Ascending aorta (tissue), 2 donors: Measurements from ENCODE around the gene CHCHD6. TPM values are rescaled to one million over a fixed set of nuclear protein-coding genes. Genes with fewer than 3 reads are reported as not detected.

Experiments used
- DNase-seq, 2 donors: peaks; one replicate each; pipeline ENCODE4 v3.0.0-alpha.2; 2019; ENCODE audit warnings: low spot score in 2 of 2
- H3K27ac ChIP-seq, 2 donors: fragments of 200-600 bp; sonication (generic); one replicate each; pipeline ENCODE4 v1.5.1; 2016 to 2017; ENCODE audit warnings: mild to moderate bottlenecking in 1 of 2
- H3K27me3 ChIP-seq: fragments of 200-600 bp; sonication (generic); one replicate; pipeline ENCODE4 v1.5.1; 2017
- H3K36me3 ChIP-seq, 2 donors: fragments of 200-600 bp; sonication (generic); one replicate each; pipeline ENCODE4 v1.5.1; 2016
- H3K4me1 ChIP-seq, 2 donors: fragments of 200-600 bp; sonication (generic); one replicate each; pipeline ENCODE4 v1.5.1; 2016 to 2017; ENCODE audit warnings: mild to moderate bottlenecking in 1 of 2
- H3K4me3 ChIP-seq, 2 donors: fragments of 200-600 bp; sonication (generic); one replicate each; pipeline ENCODE4 v1.5.1; 2016 to 2017; ENCODE audit warnings: mild to moderate bottlenecking in 1 of 2
- H3K9me3 ChIP-seq, 2 donors: fragments of 200-600 bp; sonication (generic); one replicate each; pipeline ENCODE4 v1.5.1; 2016
- CTCF ChIP-seq, 3 experiments: fragments of 200-600 bp in 2 of 3; fragments of 450-650 bp in 1 of 3; sonication (generic) in 2 of 3; IDR thresholded peaks; one replicate each; pipeline ENCODE4 v1.5.1; 2016 to 2019; ENCODE audit warnings: antibody characterized with exemption in 3 of 3, mild to moderate bottlenecking in 1 of 3, moderate library complexity in 1 of 3
- intact Hi-C: fragments of 100-400 bp; cut with DNase I; formaldehyde crosslinking; loops from one replicate; pipeline ENCODE4 v1.15.1; 2023
- total RNA-seq: library from RNA; depleted of rRNA; stranded (reverse); fragments of >200 nt; gene quantifications from one replicate; pipeline ENCODE4 v1.1.0, GENCODE V29; 2016

The CHCHD6 gene
- total RNA-seq, 1 donor from 2014 or later, result 1.2 TPM

GRCh38 chr3:126715432-126715831, 11.4 kb downstream of the CHCHD6 start:
- Histone ChIP-seq H3K36me3 (no peaks in the 10 kb centered on the region), H3K27me3 (no peaks in the 10 kb centered on the region), H3K4me1 (no peaks in the 10 kb centered on the region), H3K9me3 (no peaks in the 10 kb centered on the region), H3K27ac (no peak overlapping the region), H3K4me3 (no peak overlapping the region)
- intact Hi-C loops, result no loop called here
- no peak for TF ChIP-seq CTCF (IDR thresholded peaks at IDR 0.05)
- no peak for DNase-seq

GRCh38 chr3:126716057-126716456, 12.0 kb downstream of the CHCHD6 start:
- Histone ChIP-seq H3K27ac (no peak overlapping the region), H3K36me3 (no peaks in the 10 kb centered on the region), H3K9me3 (no peaks in the 10 kb centered on the region), H3K4me1 (no peaks in the 10 kb centered on the region), H3K27me3 (no peaks in the 10 kb centered on the region), H3K4me3 (no peak overlapping the region)
- intact Hi-C loops, result no loop called here
- DNase-seq, result no peak
- TF ChIP-seq CTCF (IDR thresholded peaks at IDR 0.05), result no peak

- H3K9me3 ChIP-seq, result no peaks in the 10 kb centered on the region
- DNase-seq, result no peak
- H3K27ac ChIP-seq, result no peak overlapping the region
- intact Hi-C loops, result no loop called here
- H3K4me3 ChIP-seq, result no peak overlapping the region
- H3K27me3 ChIP-seq, result no peaks in the 10 kb centered on the region
- no peaks in the 10 kb centered on the region for H3K4me1 ChIP-seq
- TF ChIP-seq CTCF (IDR thresholded peaks at IDR 0.05), result no peak
- no peaks in the 10 kb centered on the region for H3K36me3 ChIP-seq
Observed at GRCh38 chr3:126718561-126719445, 14.8 kb downstream of the CHCHD6 start.

GRCh38 chr3:126720596-126720995, 16.6 kb downstream of the CHCHD6 start:
- Histone ChIP-seq H3K4me1 (no peaks in the 10 kb centered on the region), H3K27me3 (no peaks in the 10 kb centered on the region), H3K4me3 (no peak overlapping the region), H3K36me3 (no peaks in the 10 kb centered on the region), H3K27ac (no peak overlapping the region), H3K9me3 (no peaks in the 10 kb centered on the region)
- no peak for DNase-seq
- no peak for TF ChIP-seq CTCF (IDR thresholded peaks at IDR 0.05)
- intact Hi-C loops, result no loop called here

- H3K4me3 ChIP-seq, result no peak overlapping the region
- DNase-seq, result no peak
- no peaks in the 10 kb centered on the region for H3K27me3 ChIP-seq
- TF ChIP-seq CTCF (IDR thresholded peaks at IDR 0.05), result no peak
- H3K4me1 ChIP-seq, result no peaks in the 10 kb centered on the region
- H3K36me3 ChIP-seq, result no peaks in the 10 kb centered on the region
- intact Hi-C loops, result no loop called here
- no peak overlapping the region for H3K27ac ChIP-seq
- no peaks in the 10 kb centered on the region for H3K9me3 ChIP-seq
Observed at GRCh38 chr3:126721246-126721645, 17.2 kb downstream of the CHCHD6 start.
